Putamen (tissue), 1 donor: Measurements from ENCODE around the gene AVPR2.
A peak's percentile ranks its signal among the peaks of the same experiment; 100 is the strongest.

ENCODE experiments used
- DNase-seq: peaks from one replicate; pipeline ENCODE4 v3.0.0-alpha.2; 2016; ENCODE audit warnings: low spot score

Gene AVPR2

DNA sequence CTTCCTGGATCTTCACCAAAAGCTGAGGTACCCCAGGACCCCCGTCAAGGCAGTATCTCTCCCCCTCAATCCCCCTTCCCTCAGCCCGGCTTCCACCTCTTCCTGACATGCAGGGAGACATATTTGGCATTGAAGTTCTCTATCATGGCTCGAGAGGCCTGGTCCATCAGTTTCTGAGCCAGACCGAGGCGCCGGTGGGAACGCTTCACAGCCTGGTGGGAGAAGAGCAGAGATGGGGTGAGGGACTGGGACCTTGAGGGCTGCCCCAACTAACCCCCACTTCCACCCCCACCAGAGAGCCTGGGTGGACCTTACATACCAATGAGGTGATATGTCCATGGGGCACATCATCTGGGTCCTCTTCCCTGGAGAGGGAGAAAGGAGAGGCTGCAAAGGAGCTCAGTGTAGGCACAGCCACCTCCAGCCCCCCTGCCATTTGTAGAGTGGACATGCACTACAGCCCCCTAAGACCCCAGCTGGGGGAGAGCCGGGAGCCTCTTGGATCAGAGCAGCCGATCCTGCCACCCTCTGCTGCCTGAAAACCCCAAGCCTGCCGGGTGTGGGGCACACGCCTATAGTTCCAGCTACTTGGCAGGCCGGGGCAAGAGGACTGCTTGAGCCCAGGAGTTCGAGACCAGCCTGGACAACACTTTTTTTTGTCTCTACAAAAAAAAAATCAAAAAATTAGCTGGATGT, 27.9 kb downstream of the AVPR2 start:
- no peak for DNase-seq

GRCh38 chrX:153933748-153934147, 29.3 kb downstream of the AVPR2 start:
- DNase-seq = no peak

- no peak for DNase-seq
Observed at GRCh38 chrX:153934148-153934761, 29.8 kb downstream of the AVPR2 start.

DNA sequence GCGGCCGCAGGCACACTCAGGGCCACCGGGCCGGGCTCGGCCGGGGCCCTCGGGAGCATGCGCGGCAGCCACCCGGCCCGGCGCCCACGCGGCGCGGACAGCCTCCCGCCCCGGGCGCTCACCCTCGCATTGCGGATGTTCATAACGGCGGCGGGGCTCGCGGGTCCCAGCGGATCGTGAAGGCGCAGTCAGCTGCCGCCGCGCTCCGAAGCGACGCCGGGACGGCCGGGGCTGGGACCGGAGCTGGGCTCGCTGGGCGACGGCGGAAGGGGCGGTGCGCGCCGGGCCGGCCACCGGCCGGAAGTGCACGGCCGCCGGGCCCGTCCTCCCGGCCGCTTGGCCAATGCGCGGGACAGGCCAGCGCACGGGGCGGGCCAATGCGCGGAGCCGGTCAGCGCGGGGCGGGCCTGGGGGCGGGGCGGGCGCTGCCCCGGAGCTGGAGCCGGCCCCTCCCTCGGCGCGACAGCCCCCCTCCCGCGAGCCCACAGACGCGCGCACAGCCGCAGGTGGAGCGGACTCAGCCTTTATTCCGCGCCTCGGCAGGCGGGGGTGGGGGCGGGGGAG, 30.4 kb downstream of the AVPR2 start, which contains the start of gene NAA10:
NAA10 (minus strand) TSS at position 276 of the 564 bp plus-strand sequence; CDS start at position 143, 133 bp downstream.
- DNase-seq = peak; percentile 66

GRCh38 chrX:153935326-153935851, 30.9 kb downstream of the AVPR2 start:
- no peak for DNase-seq

DNA sequence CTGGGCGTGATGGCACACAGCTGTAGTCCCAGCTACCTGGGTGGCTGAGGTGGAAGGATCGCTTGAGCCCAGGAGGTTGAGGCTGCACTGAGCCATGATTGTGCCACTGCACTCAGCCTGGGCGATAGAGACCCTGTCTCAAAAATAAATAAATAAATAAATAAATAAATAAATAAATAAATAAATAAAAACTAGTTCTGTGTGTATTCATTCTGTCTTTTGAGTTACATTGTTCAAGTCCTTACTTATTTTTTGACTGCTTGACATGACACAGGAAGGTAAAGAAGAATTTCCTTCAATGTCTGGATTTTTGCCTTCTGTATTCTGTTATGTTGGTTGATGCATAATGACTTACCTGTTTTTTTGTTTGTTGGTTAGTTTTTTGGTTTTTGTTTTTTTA, 32.6 kb downstream of the AVPR2 start:
- no peak for DNase-seq

DNA sequence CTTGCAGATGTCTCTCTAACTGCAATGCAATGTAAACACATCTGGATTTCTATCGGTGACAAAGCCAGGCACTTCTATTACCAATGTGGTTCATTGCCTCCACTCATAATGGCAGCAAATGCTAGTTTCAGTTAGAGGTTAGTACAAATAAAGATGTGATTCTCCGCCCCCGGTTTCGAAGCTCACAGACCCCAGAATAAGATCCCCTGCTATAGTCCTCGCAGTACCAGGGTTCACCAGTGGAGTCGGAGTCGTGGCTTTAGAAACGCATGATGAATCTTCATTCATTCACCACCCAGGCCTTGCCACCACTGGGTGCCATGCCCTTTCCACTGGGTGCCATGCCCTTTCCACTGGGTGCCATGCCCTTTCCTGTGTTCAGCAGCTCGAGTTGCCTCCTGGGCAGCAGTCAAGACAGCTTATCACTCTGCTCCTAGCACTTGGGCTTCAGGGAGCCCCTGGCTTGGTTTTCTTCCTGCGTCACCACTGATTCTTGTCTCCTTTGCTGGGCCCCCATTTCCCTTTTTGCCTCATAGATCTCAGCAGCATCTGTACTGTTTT, 33.8 kb downstream of the AVPR2 start:
- DNase-seq = no peak

GRCh38 chrX:153939573-153939972, 35.1 kb downstream of the AVPR2 start:
- DNase-seq = no peak

DNA sequence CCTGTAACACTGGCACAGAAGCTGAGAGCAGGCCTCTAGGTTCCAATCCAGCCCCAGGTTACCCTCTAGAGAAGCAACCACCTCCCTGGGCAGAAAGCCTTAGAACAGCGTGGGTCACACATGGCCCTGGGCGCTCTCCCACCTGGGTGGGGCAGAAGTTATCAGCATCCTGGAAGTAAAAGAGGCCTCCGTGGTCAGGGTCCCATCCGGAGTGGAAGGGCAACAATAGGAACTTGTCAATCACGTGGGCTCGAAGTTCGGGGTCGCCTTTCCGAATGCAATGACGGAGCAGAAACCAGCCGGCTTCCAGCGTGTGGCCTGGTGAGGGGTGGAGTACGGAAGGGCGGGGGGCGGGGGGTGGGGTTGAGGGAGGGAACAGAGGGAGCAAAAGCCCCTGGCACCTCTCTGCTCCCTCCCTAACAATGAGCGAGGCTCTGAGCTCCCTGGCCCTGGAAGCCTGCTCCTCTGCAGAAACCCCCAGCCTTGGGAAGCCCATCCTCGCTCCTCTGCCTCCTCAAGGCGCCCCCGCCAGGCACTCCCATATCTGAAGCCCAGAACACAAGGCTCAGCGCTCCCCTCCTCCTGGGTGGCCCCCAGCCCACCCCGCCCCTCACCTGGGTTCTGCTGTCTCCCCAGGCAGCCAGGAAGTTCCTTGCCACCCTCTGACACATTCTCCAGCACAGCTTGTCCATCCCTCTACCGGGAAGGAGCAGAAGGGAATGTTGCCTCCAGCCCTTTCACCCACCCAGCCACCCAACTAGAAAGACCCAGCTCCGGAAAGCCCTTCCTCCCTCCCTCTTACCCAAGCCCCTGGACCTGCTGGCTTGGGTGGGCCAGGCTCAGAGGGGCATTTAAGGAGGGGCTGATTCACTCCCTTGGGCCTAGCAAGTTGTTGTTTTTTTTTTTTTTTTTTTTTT, 37.1 kb downstream of the AVPR2 start:
- DNase-seq = no peak

DNA sequence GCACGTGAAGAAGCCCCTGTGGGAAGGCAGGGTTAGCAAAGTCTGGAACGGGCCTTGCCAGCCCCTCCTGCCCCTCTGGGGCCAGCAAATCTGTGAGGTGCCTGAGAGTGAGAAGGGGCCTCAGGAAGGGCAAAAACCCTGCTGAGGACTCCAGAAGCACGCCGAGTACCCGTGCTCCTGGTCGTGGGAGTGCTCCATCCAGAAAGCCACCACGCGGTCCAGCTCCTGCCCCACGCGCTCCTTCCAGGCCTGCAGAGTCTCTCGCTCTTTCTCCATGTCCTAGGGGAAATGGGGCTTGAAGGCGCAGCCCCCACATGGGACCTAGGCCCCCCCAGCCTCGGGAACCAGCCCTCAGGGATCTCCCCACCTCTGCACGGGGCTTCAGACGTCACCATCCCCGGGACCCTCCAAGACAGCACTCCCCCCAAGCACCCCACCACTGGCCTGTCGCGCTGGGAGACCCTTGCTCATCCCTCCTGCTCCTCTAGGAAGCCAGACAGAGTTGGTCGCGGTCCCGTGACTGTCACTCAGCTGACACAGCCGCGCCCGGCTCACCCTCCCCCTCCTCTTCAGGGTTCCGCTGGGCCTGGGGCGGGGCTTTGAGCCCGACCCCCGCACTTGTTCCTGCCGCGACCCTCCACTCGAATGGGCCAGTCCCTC, 39.8 kb downstream of the AVPR2 start, which contains the start of gene RENBP:
RENBP (minus strand) TSS at position 504 of the 660 bp plus-strand sequence; CDS start at position 471, 33 bp downstream.
- DNase-seq = no peak

- DNase-seq = no peak
Observed at GRCh38 chrX:153944800-153945150, 40.3 kb downstream of the AVPR2 start.

- DNase-seq = no peak
Observed at GRCh38 chrX:153945956-153946943, 41.8 kb downstream of the AVPR2 start.

GRCh38 chrX:153947009-153947769, 42.7 kb downstream of the AVPR2 start:
- DNase-seq = no peak

DNA sequence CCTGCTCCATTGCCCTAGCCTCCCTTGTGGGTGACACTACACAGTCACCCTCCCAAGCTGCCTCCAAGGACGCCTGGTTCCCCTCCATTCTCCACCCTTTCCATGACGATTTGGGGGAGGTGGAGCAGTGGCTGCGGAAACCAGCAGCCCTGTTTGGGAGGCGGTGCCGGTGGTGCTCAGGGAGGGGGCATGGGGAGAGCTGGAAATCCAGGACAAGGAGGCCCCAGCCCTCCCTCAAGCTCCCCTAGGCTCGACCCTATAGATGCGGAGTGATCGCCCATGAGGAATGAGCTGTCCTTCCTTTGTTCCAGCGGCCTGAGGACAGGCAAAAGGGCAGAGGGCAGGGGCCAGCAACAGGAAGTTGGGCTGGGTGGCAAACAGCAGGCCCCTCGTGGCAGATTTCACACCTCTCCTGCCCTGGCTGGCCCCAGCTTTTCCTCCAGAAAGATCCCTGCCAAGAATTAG, 43.6 kb downstream of the AVPR2 start:
- no peak for DNase-seq

DNA sequence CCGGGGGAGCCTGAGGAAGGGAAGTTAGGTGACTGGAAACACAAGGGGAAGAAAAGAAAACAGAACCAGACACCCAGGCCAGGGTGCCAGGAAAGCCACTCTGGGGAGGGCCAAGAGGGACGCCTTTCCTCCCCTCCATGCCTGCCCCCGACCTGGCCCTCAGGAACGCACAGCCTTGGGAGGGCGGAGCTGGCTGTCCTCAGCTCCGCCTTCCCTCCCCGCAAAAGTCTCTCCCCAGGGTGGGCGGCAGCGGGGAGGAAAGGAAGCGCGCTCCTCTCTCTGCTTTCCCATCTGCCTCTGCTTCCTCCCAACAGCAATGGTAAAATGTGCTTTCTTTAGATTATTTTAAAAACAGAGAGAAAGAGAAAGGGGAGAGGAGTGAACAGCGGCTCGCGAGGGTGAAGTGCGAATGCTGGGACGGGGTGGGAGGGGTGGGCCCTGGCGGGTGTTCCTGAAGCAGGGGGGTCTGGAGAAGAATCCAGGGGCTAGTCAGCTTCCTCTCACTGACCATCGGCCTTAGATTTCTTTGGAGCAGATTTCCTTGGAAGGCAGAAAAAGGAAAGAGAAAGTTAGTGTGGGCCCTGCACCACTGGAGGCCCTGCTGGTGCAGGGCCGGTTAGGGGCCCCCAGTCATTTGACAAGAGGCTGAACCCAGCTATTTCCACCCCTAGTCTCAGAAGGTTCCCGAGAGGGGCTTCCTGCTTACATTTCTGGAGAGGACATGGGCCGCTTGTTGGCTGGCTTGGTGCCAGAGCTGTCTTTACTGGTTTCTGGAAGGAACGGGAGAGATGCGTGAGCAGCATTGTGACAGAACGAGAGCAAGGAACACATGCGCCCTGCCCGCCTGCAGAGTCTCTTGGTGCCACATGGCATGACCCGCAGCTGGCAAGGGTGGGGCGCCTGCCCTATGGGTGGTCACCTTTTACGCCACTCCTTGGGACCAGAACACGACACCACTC, 44.7 kb downstream of the AVPR2 start:
- DNase-seq = no peak

DNA sequence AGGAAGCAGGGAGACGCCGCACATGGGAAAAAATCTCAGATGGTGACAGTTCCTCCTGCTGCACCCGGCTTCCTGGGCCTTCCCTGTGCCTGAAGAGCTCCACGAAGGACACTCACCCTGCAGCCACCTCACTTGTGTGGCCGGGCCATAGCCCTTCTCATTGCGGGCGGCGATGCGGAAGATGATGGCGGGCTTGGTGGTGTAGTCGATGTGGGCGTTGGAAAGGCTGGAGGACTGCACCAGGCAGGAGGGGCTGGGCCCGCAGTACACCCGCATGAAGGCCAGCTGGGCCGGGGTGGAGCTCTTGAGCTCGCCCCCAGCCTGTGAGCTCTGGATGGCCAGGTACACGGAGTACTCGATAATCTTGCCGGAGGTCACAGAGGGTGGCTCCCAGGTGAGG, 45.7 kb downstream of the AVPR2 start:
- DNase-seq = no peak

DNA sequence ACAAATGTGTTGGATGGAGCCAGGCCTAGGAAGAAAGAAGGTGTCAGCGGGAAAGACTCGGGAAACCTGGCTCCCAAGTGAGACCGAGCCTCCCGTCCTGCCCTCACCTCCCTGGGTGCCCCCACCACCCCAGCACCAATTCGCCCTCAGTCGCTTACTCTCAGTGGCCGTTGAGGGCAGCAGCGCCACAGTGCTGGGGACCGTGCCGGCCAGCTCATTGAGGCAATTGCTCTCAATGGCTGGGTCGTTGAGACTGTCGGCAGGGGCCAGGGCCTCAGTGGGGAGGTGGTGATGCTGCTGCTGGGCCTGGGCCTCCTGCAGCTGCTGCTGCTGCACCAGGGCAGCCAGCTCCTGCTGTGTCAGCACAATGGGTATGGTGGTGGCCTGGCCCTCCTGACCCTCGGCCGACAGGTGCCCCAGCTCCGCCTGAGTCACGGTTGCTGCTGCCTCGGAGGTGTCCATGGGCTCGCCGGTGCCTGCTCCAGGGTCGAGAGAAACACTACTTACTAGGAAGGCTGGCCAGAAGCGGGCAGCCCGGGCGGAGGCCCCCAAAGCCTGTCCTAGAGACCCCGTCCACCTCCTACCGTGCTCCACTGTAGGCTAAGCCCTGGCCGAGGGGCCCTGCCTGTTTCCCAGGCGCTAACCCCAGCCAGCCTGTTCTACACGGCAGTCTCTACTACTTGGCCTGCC, 47.4 kb downstream of the AVPR2 start:
- DNase-seq = no peak
